HepG2 (cell line): Measurements from ENCODE around the gene TCTA. TPM values are rescaled to one million over a fixed set of nuclear protein-coding genes. Genes with fewer than 3 reads are reported as not detected.

Experiments used
- LBX2 ChIP-seq: sonication (generic); formaldehyde crosslinking; IDR thresholded peaks from 2 replicates; pipeline ENCODE4 v1.5.0; 2020; ENCODE audit warnings: missing genetic modification reagents, mild to moderate bottlenecking, borderline replicate concordance
- REST ChIP-seq, 2 experiments: IDR thresholded peaks; 2 replicates each; pipeline ENCODE4 v1.6.1; 2011 to 2012; ENCODE audit warnings: low read length in 2 of 2, borderline replicate concordance in 1 of 2, low read depth in 1 of 2, mild to moderate bottlenecking in 1 of 2, moderate library complexity in 1 of 2
- TFDP1 ChIP-seq: IDR thresholded peaks from 2 replicates; pipeline ENCODE4 v1.6.1; 2016; ENCODE audit warnings: missing compliant biosample characterization, missing genetic modification reagents, borderline replicate concordance
- THAP9 ChIP-seq: sonication (generic); formaldehyde crosslinking; IDR thresholded peaks from 2 replicates; pipeline ENCODE4; 2020; ENCODE audit warnings: missing genetic modification reagents, mild to moderate bottlenecking, borderline replicate concordance
- ZNF510 ChIP-seq: sonication (generic); formaldehyde crosslinking; IDR thresholded peaks from 2 replicates; pipeline ENCODE4 v1.4.0; 2020; ENCODE audit warnings: low read depth, mild to moderate bottlenecking, missing genetic modification reagents
- ZNF629 ChIP-seq: sonication (generic); formaldehyde crosslinking; conservative IDR thresholded peaks from 2 replicates; pipeline ENCODE4 v1.5.0; 2020; ENCODE audit warnings: missing genetic modification reagents
- ZNF713 ChIP-seq: sonication (generic); formaldehyde crosslinking; IDR thresholded peaks from 2 replicates; pipeline ENCODE4 v1.4.0; 2020; ENCODE audit warnings: mild to moderate bottlenecking, missing genetic modification reagents
- polyA plus RNA-seq, 8 experiments: library from polyadenylated mRNA; depleted of rRNA in 3 of 8; stranded (reverse) in 7 of 8; unstranded in 1 of 8; fragments of >200 nt; fragmentation: Illumina TruSeq in 4 of 8; extraction: Trizol in 4 of 8; gene quantifications; 2 replicates each; pipeline versions ENCODE4 v1.2.1 to v1.2.3, GENCODE V29; 2011 to 2016; ENCODE audit warnings: low read depth in 4 of 8, missing spikeins in 1 of 8, mixed read lengths in 1 of 8; ENCODE audit not compliant: insufficient read depth in 1 of 8
- total RNA-seq, 5 experiments: library from RNA; depleted of rRNA; stranded (reverse); fragments of >200 nt; fragmentation: Illumina TruSeq; extraction: Trizol; gene quantifications; 2 replicates each; pipeline ENCODE4 v1.2.3, GENCODE V29; 2016; ENCODE audit warnings: low read depth in 1 of 5
- TF ChIP-seq, protein P1 (sequence below): sonication (generic); formaldehyde crosslinking; IDR thresholded peaks from one replicate; pipeline ENCODE4 v1.5.1; 2020; ENCODE audit warnings: mild to moderate bottlenecking, missing genetic modification reagents; ENCODE audit errors: not compliant biosample characterization

TCTA gene
- total and polyA plus RNA-seq, 2 of the 13 experiments (the other 11 are each of a cell fraction or from before 2014, with no cell fraction given), result 8.3 to 13.2 TPM

- TF ChIP-seq LBX2, result no peak
- no peak for TF ChIP-seq ZNF713 (CRISPR knock-in tag)
- TF ChIP-seq ZNF629, result no peak
- no peak for TF ChIP-seq THAP9 (CRISPR knock-in tag)
- TF ChIP-seq TFDP1 (CRISPR knock-in tag), result no peak
- TF ChIP-seq ZNF510 (CRISPR knock-in tag), result no peak
- TF ChIP-seq, protein P1, sequence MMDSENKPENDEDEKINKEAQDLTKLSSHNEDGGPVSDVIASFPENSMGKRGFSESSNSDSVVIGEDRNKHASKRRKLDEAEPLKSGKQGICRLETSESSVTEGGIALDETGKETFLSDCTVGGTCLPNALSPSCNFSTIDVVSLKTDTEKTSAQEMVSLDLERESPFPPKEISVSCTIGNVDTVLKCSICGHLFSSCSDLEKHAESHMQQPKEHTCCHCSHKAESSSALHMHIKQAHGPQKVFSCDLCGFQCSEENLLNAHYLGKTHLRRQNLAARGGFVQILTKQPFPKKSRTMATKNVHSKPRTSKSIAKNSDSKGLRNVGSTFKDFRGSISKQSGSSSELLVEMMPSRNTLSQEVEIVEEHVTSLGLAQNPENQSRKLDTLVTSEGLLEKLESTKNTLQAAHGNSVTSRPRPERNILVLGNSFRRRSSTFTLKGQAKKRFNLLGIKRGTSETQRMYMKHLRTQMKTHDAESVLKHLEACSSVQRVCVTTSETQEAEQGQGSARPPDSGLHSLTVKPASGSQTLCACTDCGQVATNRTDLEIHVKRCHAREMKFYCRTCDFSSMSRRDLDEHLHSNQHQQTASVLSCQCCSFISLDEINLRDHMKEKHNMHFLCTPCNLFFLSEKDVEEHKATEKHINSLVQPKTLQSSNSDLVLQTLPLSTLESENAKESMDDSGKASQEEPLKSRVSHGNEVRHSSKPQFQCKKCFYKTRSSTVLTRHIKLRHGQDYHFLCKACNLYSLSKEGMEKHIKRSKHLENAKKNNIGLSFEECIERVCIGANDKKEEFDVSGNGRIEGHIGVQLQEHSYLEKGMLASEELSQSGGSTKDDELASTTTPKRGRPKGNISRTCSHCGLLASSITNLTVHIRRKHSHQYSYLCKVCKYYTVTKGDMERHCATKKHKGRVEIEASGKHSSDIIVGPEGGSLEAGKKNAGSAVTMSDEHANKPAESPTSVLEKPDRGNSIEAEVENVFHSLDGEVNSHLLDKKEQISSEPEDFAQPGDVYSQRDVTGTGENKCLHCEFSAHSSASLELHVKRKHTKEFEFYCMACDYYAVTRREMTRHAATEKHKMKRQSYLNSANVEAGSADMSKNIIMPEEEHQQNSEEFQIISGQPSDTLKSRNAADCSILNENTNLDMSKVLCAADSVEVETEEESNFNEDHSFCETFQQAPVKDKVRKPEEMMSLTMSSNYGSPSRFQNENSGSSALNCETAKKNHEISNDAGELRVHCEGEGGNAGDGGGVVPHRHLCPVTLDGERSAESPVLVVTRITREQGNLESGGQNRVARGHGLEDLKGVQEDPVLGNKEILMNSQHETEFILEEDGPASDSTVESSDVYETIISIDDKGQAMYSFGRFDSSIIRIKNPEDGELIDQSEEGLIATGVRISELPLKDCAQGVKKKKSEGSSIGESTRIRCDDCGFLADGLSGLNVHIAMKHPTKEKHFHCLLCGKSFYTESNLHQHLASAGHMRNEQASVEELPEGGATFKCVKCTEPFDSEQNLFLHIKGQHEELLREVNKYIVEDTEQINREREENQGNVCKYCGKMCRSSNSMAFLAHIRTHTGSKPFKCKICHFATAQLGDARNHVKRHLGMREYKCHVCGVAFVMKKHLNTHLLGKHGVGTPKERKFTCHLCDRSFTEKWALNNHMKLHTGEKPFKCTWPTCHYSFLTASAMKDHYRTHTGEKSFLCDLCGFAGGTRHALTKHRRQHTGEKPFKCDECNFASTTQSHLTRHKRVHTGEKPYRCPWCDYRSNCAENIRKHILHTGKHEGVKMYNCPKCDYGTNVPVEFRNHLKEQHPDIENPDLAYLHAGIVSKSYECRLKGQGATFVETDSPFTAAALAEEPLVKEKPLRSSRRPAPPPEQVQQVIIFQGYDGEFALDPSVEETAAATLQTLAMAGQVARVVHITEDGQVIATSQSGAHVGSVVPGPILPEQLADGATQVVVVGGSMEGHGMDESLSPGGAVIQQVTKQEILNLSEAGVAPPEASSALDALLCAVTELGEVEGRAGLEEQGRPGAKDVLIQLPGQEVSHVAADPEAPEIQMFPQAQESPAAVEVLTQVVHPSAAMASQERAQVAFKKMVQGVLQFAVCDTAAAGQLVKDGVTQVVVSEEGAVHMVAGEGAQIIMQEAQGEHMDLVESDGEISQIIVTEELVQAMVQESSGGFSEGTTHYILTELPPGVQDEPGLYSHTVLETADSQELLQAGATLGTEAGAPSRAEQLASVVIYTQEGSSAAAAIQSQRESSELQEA (CRISPR knock-in tag), result no peak
- TF ChIP-seq REST (IDR thresholded peaks at IDR 0.05; ENCODE audit: borderline replicate concordance in 1 of 2, low read depth in 1 of 2, low read length in 2 of 2), result no peak
Observed at GRCh38 chr3:49465270-49466034, 53.2 kb downstream of the TCTA start (continued).
